ENCODE measurements around the gene PRRC2C. TPM values are rescaled to one million over a fixed set of nuclear protein-coding genes. Genes with fewer than 3 reads are reported as not detected.

The PRRC2C gene
- total RNA-seq, 1 donor from 2014 or later = 225 TPM

DNA sequence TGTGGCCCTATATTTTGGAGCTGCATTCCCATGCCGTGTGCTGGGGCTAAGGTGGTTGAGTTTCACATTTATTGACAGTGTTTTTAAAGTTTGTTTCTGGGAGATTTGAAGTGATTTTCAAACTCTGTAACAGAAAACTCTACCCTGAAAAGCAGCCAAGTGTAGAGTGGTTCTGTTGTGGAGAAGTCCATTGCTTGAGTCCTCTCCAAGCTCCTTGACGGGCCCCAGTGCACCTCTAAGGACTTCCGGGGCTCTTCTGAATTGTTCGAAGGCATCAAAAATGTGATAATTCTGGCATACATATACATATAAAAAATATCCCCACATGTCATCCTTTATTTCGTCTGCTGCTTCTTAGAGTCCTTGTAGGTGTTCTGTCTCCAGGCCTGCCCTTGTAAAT, 141.7 kb downstream of the PRRC2C start:
- peaks cover 3% of the 10 kb centered on the region for H3K9me3 Mint-ChIP-seq
- no peak for TF ChIP-seq CTCF (IDR thresholded peaks at IDR 0.05; ENCODE audit: unreplicated experiment)
- no peaks in the 10 kb centered on the region for H3K4me1 Mint-ChIP-seq
- no peak for DNase-seq (ENCODE audit: low spot score in 2 of 2, unreplicated experiment in 2 of 2)
- no peaks in the 10 kb centered on the region for H3K36me3 Mint-ChIP-seq
- no peak overlapping the region for H3K4me3 Mint-ChIP-seq
- H3K27ac Mint-ChIP-seq = no peak overlapping the region
- H3K27me3 Mint-ChIP-seq (ENCODE audit: low read depth) = peaks cover 7% of the 10 kb centered on the region

GRCh38 chr1:171628225-171628624, 142.9 kb downstream of the PRRC2C start:
- H3K9me3 Mint-ChIP-seq = peaks cover 3% of the 10 kb centered on the region
- H3K4me3 Mint-ChIP-seq = no peak overlapping the region
- H3K27ac Mint-ChIP-seq = no peak overlapping the region
- H3K27me3 Mint-ChIP-seq (ENCODE audit: low read depth) = peaks cover 11% of the 10 kb centered on the region
- no peaks in the 10 kb centered on the region for H3K36me3 Mint-ChIP-seq
- no peaks in the 10 kb centered on the region for H3K4me1 Mint-ChIP-seq
- DNase-seq (ENCODE audit: low spot score in 2 of 2, unreplicated experiment in 2 of 2) = no peak
- no peak for TF ChIP-seq CTCF (IDR thresholded peaks at IDR 0.05; ENCODE audit: unreplicated experiment)

DNA sequence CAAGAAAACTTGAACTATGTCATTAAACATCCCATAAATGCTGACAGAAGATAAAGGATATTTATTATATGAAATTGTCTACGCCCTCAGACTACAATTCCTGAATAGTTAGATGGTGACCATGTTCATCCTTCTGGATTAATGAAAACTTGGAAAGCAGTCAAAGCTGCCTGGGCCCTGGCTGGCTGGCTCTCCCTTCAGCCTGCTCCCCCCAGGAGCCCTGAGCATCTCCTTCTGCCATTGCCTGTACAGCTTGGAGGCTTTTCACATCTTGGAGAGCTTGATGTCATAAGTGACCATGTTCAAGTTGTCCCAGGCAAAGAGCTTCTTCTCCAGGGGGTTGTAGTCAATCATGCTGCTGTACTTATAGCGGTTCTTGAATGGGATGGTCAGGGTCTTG, 150.3 kb downstream of the PRRC2C start:
- H3K4me1 Mint-ChIP-seq = no peaks in the 10 kb centered on the region
- H3K36me3 Mint-ChIP-seq = no peaks in the 10 kb centered on the region
- H3K4me3 Mint-ChIP-seq = no peak overlapping the region
- no peak for DNase-seq (ENCODE audit: low spot score in 2 of 2, unreplicated experiment in 2 of 2)
- peaks cover 7% of the 10 kb centered on the region for H3K27me3 Mint-ChIP-seq (ENCODE audit: low read depth)
- no peak overlapping the region for H3K27ac Mint-ChIP-seq
- peaks cover under 1% of the 10 kb centered on the region for H3K9me3 Mint-ChIP-seq
- TF ChIP-seq CTCF (IDR thresholded peaks at IDR 0.05; ENCODE audit: unreplicated experiment) = no peak

GRCh38 chr1:171636141-171636540, 150.8 kb downstream of the PRRC2C start:
- H3K27ac Mint-ChIP-seq = no peak overlapping the region

GRCh38 chr1:171637928-171638576, 152.7 kb downstream of the PRRC2C start:
- Mint-ChIP-seq H3K9me3 (no peaks in the 10 kb centered on the region), H3K4me3 (no peak overlapping the region), H3K27ac (no peak overlapping the region), H3K27me3 (ENCODE audit: low read depth) (peaks cover 6% of the 10 kb centered on the region), H3K4me1 (peaks cover 4% of the 10 kb centered on the region), H3K36me3 (no peaks in the 10 kb centered on the region)
- no peak for DNase-seq (ENCODE audit: low spot score in 2 of 2, unreplicated experiment in 2 of 2)
- no peak for TF ChIP-seq CTCF (IDR thresholded peaks at IDR 0.05; ENCODE audit: unreplicated experiment)

More at GRCh38 chr1:171636141-171636540, 150.8 kb downstream of the PRRC2C start:
- no peaks in the 10 kb centered on the region for H3K4me1 Mint-ChIP-seq
- no peak for TF ChIP-seq CTCF (IDR thresholded peaks at IDR 0.05; ENCODE audit: unreplicated experiment)
- no peak for DNase-seq (ENCODE audit: low spot score in 2 of 2, unreplicated experiment in 2 of 2)
- H3K36me3 Mint-ChIP-seq = no peaks in the 10 kb centered on the region
- peaks cover 7% of the 10 kb centered on the region for H3K27me3 Mint-ChIP-seq (ENCODE audit: low read depth)
- no peaks in the 10 kb centered on the region for H3K9me3 Mint-ChIP-seq
- no peak overlapping the region for H3K4me3 Mint-ChIP-seq
